GM18505 (cell line): ENCODE data around the gene PCP4.

Source experiments
- ATAC-seq: cut with Tn5 transposase; IDR thresholded peaks from one replicate; pipeline ENCODE4 v1.9.1; 2021; ENCODE audit not compliant: unreplicated experiment
- POLR2A ChIP-seq: IDR thresholded peaks from 4 replicates; pipeline ENCODE4 v1.6.1; 2011; ENCODE audit warnings: borderline replicate concordance; ENCODE audit not compliant: insufficient read depth, insufficient read length; ENCODE audit errors: extremely low read depth

The PCP4 gene

GRCh38 chr21:39913706-39914305 is 46.6 kb downstream of the PCP4 start:
- ATAC-seq, result no peak
- TF ChIP-seq POLR2A, result no peak

- no peak for ATAC-seq
- no peak for TF ChIP-seq POLR2A
Observed at GRCh38 chr21:39915881-39916280, 48.6 kb downstream of the PCP4 start.

- no peak for ATAC-seq
- no peak for TF ChIP-seq POLR2A
Observed at GRCh38 chr21:39918558-39918957, 51.3 kb downstream of the PCP4 start.

- TF ChIP-seq POLR2A, result no peak
- ATAC-seq, result no peak
Observed at GRCh38 chr21:39923476-39923875, 56.2 kb downstream of the PCP4 start.

- no peak for TF ChIP-seq POLR2A
- no peak for ATAC-seq
Observed at GRCh38 chr21:39924577-39925308, 57.5 kb downstream of the PCP4 start.

GRCh38 chr21:39927304-39927886 is 60.2 kb downstream of the PCP4 start:
- TF ChIP-seq POLR2A, result no peak
- ATAC-seq, result no peak

GRCh38 chr21:39932335-39932734 is 65.1 kb downstream of the PCP4 start:
- no peak for TF ChIP-seq POLR2A
- ATAC-seq, result no peak

- no peak for TF ChIP-seq POLR2A
- ATAC-seq, result no peak
Observed at GRCh38 chr21:39934895-39935294, 67.7 kb downstream of the PCP4 start.

GRCh38 chr21:39935716-39936115 is 68.5 kb downstream of the PCP4 start:
- no peak for TF ChIP-seq POLR2A
- no peak for ATAC-seq

- no peak for ATAC-seq
- no peak for TF ChIP-seq POLR2A
Observed at GRCh38 chr21:39938086-39938625, 70.9 kb downstream of the PCP4 start.

GRCh38 chr21:39946199-39946598 is 79.0 kb downstream of the PCP4 start:
- no peak for ATAC-seq
- no peak for TF ChIP-seq POLR2A

- no peak for ATAC-seq
- no peak for TF ChIP-seq POLR2A
Observed at GRCh38 chr21:39947031-39947430, 79.8 kb downstream of the PCP4 start.

- ATAC-seq, result no peak
- no peak for TF ChIP-seq POLR2A
Observed at GRCh38 chr21:39951183-39952101, 84.2 kb downstream of the PCP4 start.
